CD4-positive, alpha-beta T cell treated with Interleukin-21 for 1 hour (primary cell): ENCODE measurements around the gene LIPE.
A peak's percentile ranks its signal among the peaks of the same experiment; 100 is the strongest.

ENCODE experiments used
- DNase-seq: peaks from one replicate; pipeline ENCODE4 v3.0.0-alpha.2; 2020

LIPE gene

GRCh38 chr19:42411581-42412178, 15.5 kb downstream of the LIPE start:
- no peak for DNase-seq

DNA sequence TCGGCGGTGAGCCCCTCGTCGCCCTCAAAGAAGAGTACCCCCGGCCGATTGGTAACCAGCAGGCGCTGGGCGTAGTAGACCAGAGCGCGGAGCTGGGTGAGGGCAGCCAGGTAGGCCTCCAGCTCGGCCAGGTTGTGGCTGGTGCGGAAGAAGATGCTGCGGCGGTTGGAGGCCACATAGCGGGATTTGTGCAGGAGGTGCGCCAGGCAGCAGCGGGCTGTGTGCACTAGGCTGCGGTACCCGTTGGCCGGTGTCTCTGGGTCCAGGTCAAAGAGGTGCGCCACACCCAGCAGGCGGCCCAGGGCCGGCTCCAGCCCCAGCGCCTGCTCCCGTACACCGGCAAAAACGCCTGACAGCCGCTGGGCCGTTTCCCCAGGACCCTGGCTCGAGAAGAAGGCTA, 16.8 kb downstream of the LIPE start:
- DNase-seq, result no peak

DNA sequence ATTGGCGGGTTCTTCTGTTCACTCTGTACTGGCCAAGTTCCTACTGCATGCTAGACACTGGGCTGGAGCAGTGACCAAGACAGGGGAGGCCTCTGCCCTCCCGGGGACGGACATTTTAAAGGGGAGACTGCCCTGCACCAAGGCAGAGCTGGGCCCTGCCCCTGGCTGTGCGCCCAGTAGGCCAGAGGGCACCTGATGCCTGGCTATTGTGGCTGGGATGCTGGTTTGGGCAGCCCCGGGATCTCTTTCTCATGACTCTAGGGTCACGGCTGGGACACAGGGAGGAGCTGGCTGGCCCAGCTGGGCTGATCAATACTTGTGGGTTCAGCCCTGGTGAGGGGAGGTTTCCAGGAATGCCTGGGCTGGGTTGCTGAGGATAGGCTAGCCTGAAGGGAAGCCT, 17.7 kb downstream of the LIPE start:
- no peak for DNase-seq

DNA sequence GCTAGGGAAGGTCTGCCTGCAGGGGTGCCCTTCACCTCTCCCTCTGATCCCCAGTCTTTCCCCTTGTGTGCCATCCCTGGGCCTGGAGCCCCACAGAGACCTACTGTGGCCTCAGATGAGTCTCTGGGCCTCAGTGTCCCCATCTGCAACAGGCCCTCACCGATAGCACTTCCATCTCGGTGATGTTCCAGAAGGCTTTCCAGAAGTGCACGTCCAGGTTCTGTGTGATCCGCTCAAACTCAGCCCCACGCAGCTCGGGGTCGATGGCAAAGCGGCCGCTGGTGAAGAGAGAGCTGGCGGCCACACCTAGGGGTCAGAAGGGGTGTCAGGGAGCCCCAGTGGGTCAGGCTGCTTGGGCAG, 19.4 kb downstream of the LIPE start:
- DNase-seq, result no peak

DNA sequence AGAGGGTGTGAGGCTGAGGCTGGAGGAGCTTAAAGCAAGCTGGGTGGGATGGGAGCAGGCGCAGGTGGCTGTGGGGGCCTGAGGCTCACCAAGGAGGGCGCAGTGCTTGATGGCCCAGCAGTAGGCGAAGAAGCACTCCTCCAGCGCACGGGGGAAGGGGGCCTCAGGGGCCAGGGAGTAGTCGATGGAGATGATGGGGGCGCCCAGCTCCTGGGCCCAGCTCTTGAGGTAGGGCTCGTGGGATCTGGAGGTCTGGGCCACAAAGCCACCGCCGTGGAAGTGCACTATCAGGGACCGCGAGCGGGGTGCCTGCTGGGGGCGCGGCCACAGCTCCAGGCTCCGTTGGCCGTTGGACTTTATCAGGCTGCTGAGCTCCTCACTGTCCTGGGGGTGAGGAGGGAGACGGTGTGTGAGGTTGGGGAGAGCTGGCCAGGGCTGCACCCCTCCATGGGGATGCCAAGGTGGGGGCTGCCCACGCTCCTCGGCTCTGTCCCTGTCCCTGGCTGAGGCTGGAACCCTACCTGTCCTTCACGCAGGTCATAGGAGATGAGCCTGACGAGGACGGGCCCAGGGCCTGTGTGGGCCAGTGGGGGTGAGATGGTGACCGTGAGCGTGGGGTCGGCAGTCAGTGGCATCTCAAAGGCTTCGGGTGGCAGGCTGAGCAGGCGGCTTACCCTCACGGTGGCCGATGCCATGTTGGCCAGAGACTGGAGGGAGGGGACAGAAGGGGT, 19.9 kb downstream of the LIPE start:
- DNase-seq, result no peak

DNA sequence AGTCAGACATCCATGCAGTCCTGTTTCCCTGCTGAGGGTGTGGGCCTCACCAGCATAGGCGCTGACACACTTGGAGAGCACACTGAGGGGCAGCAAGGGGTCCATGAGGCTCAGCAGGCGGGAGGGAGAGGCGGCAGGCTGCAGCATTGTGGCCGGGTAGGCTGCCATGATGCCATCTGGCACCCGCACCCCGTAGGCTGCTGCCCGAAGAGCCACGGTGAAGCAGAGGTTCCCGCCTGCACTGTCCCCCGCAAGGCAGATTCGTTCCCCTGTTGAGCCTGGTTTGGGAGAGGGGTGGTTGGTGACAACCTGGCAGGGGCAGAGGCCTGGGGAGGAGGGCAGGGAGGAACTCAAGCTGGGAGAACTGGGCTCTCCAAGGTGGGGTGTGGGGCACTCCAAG, 21.1 kb downstream of the LIPE start:
- DNase-seq, result no peak

DNA sequence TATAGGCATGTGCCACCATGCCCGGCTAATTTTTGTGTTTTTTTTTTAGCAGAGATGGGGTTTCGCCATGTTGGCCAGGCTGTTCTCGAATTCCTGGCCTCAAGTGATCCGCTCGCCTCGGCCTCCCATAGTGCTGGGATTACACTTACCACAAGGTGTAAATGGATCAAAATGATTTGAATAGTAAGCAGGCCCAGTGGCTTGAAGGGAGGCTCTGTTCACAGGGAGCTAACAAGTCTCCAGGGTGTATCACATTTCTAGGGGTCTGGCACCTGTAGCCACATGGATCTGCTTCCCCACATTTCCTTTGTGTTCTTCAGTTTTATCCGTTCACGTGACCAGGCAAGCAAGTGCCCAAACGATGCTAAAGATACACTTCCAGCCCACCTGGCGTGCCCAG, 23.6 kb downstream of the LIPE start:
- DNase-seq, result no peak

GRCh38 chr19:42402376-42403116, 24.6 kb downstream of the LIPE start:
- no peak for DNase-seq

DNA sequence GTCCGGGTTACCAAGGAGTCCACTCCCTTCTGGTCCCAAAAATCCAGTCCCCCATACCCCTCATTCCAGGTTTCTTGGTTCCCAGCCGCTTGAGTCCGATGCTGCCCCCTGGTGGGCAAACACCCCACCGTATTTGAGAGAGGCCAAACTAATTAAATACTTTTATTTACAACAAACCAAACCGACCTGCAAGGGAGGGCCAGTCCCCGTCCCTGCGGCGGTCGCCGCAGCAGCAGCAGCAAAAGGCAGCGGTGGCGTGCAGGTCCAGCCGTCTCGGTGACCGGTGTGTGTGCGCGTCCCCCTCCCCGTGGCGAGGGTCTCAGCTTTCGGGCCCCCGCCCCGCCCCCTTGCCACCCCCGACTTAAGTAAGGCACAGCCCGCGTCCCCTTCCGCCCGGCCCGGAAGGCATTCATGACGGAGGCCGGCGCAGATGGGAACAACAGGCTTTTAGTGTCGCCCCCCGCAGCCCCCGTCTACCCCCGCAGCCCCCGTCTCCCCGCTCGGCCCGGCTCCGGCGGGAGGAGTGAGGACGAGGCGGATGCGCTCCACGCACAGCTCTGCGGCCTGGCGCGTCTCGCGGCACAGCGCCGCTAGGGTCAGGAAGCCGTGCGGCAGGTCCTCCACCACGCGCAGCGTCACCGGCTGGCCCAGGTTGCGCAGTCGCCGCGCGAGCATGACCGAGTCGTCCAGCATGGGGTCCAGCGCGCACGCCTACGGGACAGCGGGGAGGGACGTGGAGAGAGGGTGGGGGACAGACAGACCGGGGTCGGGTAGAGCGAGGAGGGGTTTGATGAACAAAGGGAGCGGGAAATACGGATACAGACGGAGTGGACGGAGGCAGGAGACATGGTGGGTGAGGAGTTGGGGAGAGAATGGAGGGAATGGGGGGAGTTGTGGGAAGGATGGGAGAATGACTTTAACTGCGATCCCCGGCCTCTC, 25.6 kb downstream of the LIPE start:
- peak; percentile 75 for DNase-seq

DNA sequence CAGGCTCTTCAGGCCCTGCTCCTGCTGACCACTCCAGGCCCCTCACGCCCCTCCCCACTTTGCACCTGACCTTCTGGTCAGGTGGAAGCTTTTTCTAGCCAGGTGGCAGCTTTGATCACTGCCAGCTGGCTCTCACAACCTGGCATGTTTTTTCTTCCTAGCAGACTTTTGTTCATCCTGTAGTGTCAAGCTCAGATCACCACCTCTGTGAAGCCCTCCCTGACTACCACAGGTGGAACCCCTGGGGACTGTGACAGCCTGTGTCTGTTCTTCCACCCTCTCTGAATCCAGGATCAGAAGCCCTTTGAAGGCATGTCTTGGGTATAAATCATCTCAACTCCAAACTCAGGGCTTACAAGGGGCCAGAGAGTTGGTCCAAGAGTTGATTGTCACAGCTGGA, 26.8 kb downstream of the LIPE start:
- no peak for DNase-seq

GRCh38 chr19:42397263-42398166, 29.7 kb downstream of the LIPE start:
- DNase-seq, result no peak

- DNase-seq, result peak; percentile 97
These were observed 30.6 kb downstream of the LIPE start for GRCh38 chr19:42396381-42397262.

GRCh38 chr19:42394751-42395150, 32.4 kb downstream of the LIPE start:
- no peak for DNase-seq

DNA sequence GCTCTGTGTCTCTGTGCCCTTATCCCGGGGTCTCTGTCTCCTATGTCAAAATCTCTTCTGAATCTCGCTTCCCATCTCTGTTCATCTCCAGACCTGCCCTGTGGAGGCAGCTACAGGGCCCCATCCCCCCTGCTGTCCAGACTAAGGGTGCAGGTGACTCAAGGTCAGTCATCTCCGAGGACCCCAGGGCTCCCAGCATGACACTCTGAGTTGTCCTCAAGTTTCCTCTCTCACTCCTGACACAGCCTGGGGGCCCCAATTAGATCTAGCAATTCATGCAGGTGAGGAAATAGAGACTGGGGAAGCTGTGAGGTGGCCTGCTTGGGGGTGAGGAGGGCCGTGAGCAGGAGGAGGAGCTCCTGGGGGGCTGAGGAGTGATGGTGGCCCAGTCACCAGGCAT, 35.0 kb downstream of the LIPE start:
- DNase-seq, result no peak

DNA sequence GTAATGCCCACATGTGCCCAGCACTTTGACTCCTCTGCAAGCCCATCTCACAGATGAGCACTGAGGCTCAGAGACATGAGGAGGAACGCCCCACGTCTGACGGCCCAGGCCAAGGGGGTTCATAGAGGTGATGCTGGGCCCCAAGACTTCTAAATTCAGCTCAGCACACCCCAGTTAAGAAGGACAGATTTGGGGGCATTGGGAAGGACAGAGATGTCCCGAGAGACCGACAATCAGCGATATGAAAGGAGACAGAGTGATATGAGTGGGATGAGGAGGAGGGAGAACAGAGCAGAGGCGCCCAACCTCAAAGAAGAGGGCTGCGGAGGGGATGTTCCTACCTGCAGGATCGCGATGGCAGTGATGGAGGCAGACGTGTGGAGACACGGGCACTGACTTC, 37.3 kb downstream of the LIPE start, which contains the start of gene CNFN:
Gene CNFN, minus strand, starts transcription at position 399 of the 400 bp plus-strand sequence. CDS start 1,260 bp downstream, outside the sequence.
- no peak for DNase-seq

DNA sequence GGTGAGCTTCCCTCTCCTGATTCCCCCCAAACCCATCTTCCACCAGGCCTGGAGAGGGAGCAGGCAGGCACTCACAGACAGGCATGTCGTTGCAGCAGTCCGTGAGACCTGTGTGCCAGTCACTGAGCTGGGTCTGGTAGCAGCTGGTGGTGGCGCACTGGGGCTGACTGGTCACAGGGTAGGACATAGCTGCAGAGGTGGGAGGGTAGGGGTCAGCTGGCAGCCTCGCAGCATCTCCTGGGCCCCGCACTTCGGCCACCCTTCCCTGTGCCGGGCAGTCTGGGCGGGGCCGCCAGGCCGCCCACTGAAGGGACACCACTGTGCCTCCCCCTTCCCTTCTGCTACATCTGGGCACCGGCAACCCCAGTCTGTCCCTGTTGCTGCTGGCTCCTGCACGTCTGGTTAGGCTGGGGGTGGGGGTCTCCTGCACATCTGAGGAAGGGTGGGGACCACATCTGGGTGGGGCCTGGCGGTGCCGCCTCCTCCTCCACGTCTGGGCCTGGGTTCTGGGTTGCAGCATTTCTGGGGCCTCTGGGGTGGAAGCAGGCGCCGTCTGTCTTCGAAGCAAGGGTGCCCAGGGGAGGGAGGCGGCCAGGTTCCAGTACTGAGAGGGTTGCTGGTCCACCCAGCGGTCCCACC, 38.2 kb downstream of the LIPE start:
- DNase-seq, result no peak

DNA sequence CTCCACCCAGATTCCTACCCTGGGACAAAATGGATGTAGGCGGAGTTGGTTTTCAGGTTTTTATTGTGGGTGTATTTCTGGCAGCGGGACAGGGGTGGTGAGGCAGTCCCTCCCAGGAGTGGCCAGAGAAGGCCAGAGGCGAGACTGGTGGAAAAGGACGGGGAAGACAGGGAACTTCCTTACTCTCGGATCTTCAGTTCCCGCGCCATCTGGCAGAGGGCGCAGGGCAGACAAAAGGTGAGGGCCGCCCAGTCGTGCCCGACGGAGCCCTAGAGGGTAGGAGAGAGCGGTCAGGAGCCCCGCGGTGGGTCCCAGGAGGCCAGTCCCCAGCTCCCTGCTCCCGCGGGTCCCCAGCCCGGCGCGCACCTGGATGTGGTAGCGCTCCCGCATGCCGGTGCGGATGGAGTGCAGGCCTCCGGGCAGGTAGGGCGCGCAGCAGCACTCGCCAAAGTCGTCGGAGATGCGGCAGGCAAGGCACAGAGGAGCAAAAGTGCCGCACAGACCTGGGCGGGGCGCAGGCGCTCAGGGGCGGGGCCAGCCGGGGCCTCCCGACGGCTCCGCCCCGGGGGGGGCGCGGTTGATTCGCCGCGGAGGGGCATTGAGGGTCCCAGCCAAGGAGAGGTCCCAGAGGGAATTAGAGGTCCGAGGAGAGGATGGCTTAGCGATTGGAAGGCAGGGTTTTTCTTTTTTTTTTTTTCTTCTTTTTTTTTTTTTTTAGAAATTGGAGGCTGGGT, 40.0 kb downstream of the LIPE start:
- DNase-seq, result peak; percentile 67

DNA sequence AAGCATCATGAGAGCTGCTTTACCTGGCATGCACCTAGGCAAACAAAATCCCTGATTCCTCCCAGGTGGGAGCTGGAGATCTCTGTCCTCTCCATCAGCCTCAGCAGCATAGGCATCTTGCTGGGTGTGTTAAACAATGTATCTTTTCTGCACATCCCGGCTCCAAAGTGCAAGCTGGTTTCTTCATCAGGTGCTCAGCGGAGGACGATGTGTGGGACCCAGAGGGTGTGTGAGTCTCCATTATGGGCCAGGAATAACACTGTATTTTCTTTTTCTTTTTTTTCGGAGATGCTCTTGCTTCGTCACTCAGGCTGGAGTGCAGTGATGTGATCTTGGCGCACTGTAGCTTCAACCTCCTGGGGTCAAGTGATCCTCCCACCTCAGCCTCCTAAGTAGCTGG, 47.0 kb downstream of the LIPE start:
- no peak for DNase-seq
